ENCODE results near the gene ANAPC10. TPM values are rescaled to one million over a fixed set of nuclear protein-coding genes. Genes with fewer than 3 reads are reported as not detected.

The ANAPC10 gene
- total RNA-seq, 1 experiment from 2014 or later = 27.2 TPM

- DNase-seq (ENCODE audit: low read depth, low spot score) (no peak), ATAC-seq (no peak)
- Histone ChIP-seq H2AFZ (ENCODE audit: low read depth, low read length, poor library complexity, severe bottlenecking) (no peak overlapping the region), H3K9ac (ENCODE audit: low read length) (no peak overlapping the region), H3K27me3 (ENCODE audit: insufficient read depth, low read length) (no peaks in the 10 kb centered on the region), H3K9me3 (ENCODE audit: control insufficient read depth in 1 of 2, insufficient read depth in 1 of 2, low read depth in 1 of 2, low read length in 2 of 2) (no peaks in the 10 kb centered on the region), H3K4me1 (ENCODE audit: control insufficient read depth in 1 of 2, insufficient read depth in 2 of 2, low read length in 2 of 2) (no peaks in the 10 kb centered on the region), H3K9me2 (ENCODE audit: insufficient read depth) (no peaks in the 10 kb centered on the region), H3K79me2 (ENCODE audit: insufficient read depth, low read length) (no peaks in the 10 kb centered on the region), H3K27ac (ENCODE audit: low read depth, low read length) (no peak overlapping the region), H3K4me3 (replicated peaks in 1 of 2; ENCODE audit: low read depth in 1 of 2, low read length in 2 of 2) (no peak overlapping the region), H4K20me1 (ENCODE audit: insufficient read depth) (no peaks in the 10 kb centered on the region), H3K36me3 (ENCODE audit: control insufficient read depth in 1 of 2, insufficient read depth in 2 of 2, low read length in 2 of 2) (no peaks in the 10 kb centered on the region), H3K4me2 (ENCODE audit: low read length) (no peak overlapping the region)
- ChIA-PET CTCF (no interaction called here), POLR2A (no interaction called here), RAD21 (ENCODE audit: low non-redundant PET in 1 of 2, low total read pairs in 2 of 2, uncharacterized antibody in 2 of 2, unreplicated experiment in 2 of 2) (no interaction called here)
- TF ChIP-seq ZFX (IDR thresholded peaks at IDR 0.05) (no peak), RAD21 (IDR thresholded peaks at IDR 0.05; ENCODE audit: low read depth) (no peak), CEBPB (IDR thresholded peaks at IDR 0.05; ENCODE audit: low read depth) (no peak), JUND (IDR thresholded peaks at IDR 0.05) (no peak), SIN3A (IDR thresholded peaks at IDR 0.05; ENCODE audit: low read depth) (no peak), POLR2AphosphoS5 (IDR thresholded peaks at IDR 0.05; ENCODE audit: low read depth, low read length) (no peak), CTCF (IDR thresholded peaks at IDR 0.05 in 2 of 3, conservative IDR thresholded peaks at IDR 0.05 in 1 of 3; ENCODE audit: borderline replicate concordance in 1 of 3, insufficient read depth in 1 of 3, low read depth in 2 of 3, low read length in 2 of 3) (no peak)
- BruUV-seq (replicated peaks) = no TSS peak
- intact Hi-C loops (cut with micrococcal nuclease) = no loop called here
These were observed 113.0 kb downstream of the ANAPC10 start for GRCh38 chr4:144985014-144985413.

GRCh38 chr4:144984241-144984640 is 113.8 kb downstream of the ANAPC10 start:
- ChIA-PET CTCF (no interaction called here), RAD21 (ENCODE audit: low non-redundant PET in 1 of 2, low total read pairs in 2 of 2, uncharacterized antibody in 2 of 2, unreplicated experiment in 2 of 2) (no interaction called here), POLR2A (no interaction called here)

More at GRCh38 chr4:144984241-144984640, 113.8 kb downstream of the ANAPC10 start:
- Histone ChIP-seq H3K9ac (ENCODE audit: low read length) (no peak overlapping the region), H3K4me3 (replicated peaks in 1 of 2; ENCODE audit: low read depth in 1 of 2, low read length in 2 of 2) (no peak overlapping the region), H3K27ac (ENCODE audit: low read depth, low read length) (no peak overlapping the region), H3K79me2 (ENCODE audit: insufficient read depth, low read length) (no peaks in the 10 kb centered on the region), H3K36me3 (ENCODE audit: control insufficient read depth in 1 of 2, insufficient read depth in 2 of 2, low read length in 2 of 2) (no peaks in the 10 kb centered on the region), H2AFZ (ENCODE audit: low read depth, low read length, poor library complexity, severe bottlenecking) (no peak overlapping the region), H3K9me3 (ENCODE audit: control insufficient read depth in 1 of 2, insufficient read depth in 1 of 2, low read depth in 1 of 2, low read length in 2 of 2) (no peaks in the 10 kb centered on the region), H3K27me3 (ENCODE audit: insufficient read depth, low read length) (no peaks in the 10 kb centered on the region), H3K9me2 (ENCODE audit: insufficient read depth) (no peaks in the 10 kb centered on the region), H3K4me1 (ENCODE audit: control insufficient read depth in 1 of 2, insufficient read depth in 2 of 2, low read length in 2 of 2) (no peaks in the 10 kb centered on the region), H4K20me1 (ENCODE audit: insufficient read depth) (no peaks in the 10 kb centered on the region), H3K4me2 (ENCODE audit: low read length) (no peak overlapping the region)
- no peak for ATAC-seq
- no peak for TF ChIP-seq ZFX (IDR thresholded peaks at IDR 0.05)
- TF ChIP-seq FOSL1 (IDR thresholded peaks at IDR 0.05; ENCODE audit: low read depth) = no peak
- TF ChIP-seq SIN3A (IDR thresholded peaks at IDR 0.05; ENCODE audit: low read depth) = no peak
- TF ChIP-seq POLR2A (IDR thresholded peaks at IDR 0.05; ENCODE audit: borderline replicate concordance, extremely low read depth, insufficient read depth, insufficient read length) = no peak
- TF ChIP-seq POLR2AphosphoS5 (IDR thresholded peaks at IDR 0.05; ENCODE audit: low read depth, low read length) = no peak
- intact Hi-C loops (cut with micrococcal nuclease) = no loop called here
- DNase-seq (ENCODE audit: low read depth, low spot score) = no peak
- BruUV-seq (replicated peaks) = no TSS peak

Measured in HCT116 (cell line).